Renal cortical epithelial cell (primary cell): ENCODE measurements around the gene FYN. TPM values are rescaled to one million over a fixed set of nuclear protein-coding genes. Genes with fewer than 3 reads are reported as not detected.
"Not testable (repeated sequence)": the region's sequence is repeated elsewhere in the genome, so short reads cannot be mapped to it uniquely, and the experiment has no call there.

Experiments
- DNase-seq: peaks from one replicate; pipeline ENCODE4 v3.0.0-alpha.2; 2011; ENCODE audit warnings: low read depth
- total RNA-seq: library from RNA; depleted of rRNA; stranded (reverse); fragments of >200 nt; gene quantifications from 2 replicates; pipeline ENCODE4 v1.2.3, GENCODE V29; 2014

Gene FYN
- total RNA-seq, 1 donor from 2014 or later = 39.4 TPM

DNA sequence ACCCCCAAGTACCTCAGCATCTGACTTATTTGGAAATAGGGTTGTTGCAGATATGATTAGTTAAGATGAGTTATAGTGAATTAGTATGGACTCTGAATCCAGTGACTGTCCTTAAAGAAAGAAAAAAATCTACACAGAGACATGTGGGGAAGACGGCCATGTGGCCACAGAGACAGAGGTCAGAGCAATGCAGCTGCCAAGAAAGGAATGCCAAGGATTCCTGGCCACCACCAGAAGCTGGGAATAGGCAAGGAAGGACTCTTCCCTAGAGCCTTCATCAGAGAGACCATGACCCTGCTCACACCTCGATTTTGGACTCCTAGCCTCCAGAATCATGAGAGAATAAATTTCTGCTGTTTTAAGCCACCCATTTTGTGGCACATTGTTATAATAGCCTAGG is 81.8 kb downstream of the FYN start:
- DNase-seq = peak; percentile 66

DNA sequence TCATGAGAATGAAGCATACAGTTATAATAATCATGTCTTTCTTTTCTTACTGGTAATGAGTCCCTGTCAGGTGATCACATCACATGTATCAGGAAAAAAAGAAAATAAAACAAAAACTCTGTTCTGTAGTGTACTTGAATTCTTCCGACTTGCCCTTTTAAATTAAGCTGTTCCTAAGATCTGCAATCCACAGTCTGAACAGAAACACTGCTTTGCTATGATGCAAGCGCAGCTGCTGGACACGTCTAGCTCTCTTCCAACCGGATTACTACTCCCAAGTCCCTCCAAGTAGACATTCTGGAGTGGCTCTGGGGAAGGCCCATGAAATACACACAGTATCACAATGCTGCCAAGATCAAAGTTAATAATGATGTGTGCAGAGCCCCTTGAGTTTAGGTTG is 83.7 kb downstream of the FYN start:
- peak; percentile 12 for DNase-seq

GRCh38 chr6:111788379-111789276 is 84.6 kb downstream of the FYN start:
- DNase-seq = peak; percentile 80

DNA sequence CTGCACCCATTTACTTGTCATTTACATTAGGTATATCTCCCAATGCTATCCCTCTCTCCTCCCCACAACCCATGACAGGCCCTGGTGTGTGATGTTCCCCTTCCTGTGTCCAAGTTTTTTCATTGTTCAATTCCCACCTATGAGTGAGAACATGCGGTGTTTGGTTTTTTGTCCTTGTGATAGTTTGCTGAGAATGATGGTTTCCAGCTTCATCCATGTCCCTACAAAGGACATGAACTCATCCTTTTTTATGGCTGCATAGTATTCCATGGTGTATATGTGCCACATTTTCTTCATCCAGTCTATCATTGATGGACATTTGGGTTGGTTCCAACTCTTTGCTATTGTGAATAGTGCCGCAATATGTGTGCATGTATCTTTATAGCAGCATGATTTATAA is 87.1 kb downstream of the FYN start:
- DNase-seq = not testable (repeated sequence)

- DNase-seq = peak; percentile 68
Observed at GRCh38 chr6:111784433-111784832, 88.8 kb downstream of the FYN start.

DNA sequence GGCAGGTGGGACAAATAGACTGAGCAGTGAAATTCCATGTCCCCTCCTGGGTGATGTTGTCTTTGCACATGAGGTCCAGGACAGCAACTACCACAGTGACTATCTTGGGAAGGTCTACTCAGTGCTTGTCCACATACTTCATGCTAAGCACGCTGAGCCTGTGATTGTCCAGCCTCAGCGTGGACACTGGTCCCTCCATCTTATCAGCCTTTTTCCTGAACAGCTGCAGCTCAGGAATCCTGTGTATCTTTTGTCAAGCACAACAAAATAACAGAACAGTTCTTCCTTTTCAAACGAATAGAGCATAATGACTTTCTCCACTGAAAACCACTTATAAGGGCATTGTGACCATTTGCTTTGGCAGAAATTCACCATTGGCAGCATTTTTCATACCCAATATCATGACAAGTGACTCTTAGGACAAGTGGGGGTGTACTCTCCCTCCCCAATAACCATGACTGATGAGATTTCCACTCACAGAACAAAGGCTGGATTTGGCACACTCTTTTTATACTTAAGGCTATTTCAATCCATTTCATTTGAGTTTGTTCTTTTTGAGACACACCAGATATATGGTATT is 90.3 kb downstream of the FYN start:
- DNase-seq = no peak

GRCh38 chr6:111782192-111782809 is 91.0 kb downstream of the FYN start:
- no peak for DNase-seq

GRCh38 chr6:111781041-111781708 is 92.1 kb downstream of the FYN start:
- no peak for DNase-seq

DNA sequence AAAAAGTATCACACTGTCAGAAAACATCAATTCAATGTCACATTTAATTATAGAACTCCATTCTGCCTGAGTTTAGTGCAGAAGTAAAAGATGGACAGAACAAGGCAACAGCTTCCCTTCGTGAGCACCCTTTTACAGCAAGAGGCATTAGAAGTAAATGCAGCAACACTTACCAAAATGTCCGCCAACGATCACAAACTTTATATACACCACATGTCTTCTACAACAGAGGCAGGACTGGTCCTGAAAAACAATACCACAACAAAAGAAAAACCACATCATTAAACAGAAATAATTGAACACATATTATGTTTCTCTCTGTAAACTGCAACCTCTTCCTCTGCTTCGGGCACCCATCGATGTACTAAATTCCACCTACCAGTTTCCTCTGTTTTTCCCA is 92.9 kb downstream of the FYN start:
- DNase-seq = no peak

GRCh38 chr6:111779660-111780059 is 93.6 kb downstream of the FYN start:
- no peak for DNase-seq

GRCh38 chr6:111779031-111779430 is 94.2 kb downstream of the FYN start:
- no peak for DNase-seq

DNA sequence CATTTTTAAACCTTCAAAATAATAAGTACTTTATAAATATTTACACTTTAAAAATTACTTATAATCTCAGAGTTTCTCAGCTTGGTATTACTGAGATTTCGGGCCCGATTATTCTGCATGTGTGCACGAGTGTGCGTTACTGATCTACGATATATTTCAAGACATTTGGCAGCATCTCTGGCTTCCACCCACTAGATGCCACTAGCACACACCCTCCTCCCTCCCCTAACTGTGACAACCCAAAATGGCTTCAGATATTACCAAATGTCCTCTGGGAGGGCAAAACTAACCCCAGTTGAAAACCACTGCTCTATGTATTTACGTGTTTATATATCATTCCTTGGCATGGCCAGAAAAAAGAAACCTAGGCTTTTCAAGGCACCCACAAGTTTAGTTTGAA is 95.9 kb downstream of the FYN start:
- no peak for DNase-seq

GRCh38 chr6:111776236-111777221 is 96.7 kb downstream of the FYN start:
- DNase-seq = no peak

DNA sequence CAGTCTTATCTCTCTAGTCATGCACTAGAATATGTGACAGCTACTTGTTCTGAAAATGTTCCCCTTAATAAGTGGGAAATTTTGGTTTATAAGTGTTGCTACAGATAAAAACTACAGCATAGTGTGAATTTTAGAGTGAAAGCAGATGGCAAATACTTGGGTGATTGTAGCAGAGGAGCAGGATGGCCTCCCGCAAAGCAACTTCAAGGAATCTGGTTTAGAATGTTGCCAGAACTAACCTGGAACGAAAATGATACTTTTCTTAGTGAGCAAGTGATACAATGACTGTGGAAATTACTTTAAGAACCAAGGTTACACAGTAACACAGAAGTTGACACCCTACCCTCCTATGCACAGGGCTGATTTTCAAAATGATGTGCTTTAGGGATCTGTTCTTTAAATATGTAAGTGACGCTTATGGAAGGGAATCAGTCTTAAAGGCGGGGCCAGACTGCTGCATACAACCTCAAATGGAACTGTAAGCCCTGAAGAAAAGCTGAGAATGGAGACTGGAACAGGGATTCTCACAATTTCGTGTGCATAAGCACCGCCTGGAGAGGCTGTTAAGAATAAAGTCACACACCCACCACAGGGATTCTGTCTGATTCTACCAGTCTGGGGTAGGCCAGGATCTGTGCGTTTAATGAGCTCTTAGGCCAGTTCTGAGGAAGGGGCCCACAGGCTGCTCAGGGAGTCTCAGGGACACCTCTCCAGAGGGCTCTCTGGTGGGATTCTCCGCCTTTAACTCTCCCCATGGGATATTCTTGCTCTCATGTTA is 97.9 kb downstream of the FYN start:
- DNase-seq = no peak

DNA sequence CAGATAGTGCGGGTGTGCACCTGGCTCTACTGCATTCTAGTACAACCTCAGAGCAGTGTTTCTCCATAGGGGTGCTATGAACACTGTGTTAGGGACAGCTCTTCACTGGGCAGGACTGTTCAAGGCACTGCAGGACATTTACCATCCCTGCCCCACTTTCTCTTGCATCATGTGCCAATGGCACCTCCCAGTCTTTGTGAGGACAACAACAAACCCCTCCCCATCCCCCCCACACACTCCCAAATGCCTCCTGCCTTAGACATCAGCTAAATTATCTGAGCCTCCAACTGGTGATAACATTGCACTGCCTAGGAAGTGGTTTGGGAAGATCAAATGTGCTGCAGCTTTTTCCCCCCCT is 98.9 kb downstream of the FYN start:
- no peak for DNase-seq

- DNase-seq = no peak
Observed at GRCh38 chr6:111773501-111774345, 99.5 kb downstream of the FYN start.

DNA sequence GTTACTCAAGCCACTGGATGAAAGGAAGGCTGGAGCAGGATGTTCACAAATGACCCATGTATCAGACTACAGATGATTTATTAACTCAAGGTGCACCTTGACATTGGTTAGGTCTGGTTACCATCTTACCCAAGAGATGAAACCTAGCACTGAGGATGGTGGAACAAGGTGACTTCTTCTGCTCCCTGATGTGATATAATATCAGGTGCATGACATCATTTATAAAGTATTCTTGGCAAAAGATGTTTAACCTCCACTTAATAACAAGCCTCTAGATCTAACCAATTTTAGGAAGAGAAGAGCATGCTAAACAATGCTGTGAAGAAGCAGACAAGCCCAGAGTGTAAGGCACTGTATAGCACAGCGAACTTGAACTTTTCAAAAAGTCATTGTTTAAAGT is 100.9 kb downstream of the FYN start:
- no peak for DNase-seq

DNA sequence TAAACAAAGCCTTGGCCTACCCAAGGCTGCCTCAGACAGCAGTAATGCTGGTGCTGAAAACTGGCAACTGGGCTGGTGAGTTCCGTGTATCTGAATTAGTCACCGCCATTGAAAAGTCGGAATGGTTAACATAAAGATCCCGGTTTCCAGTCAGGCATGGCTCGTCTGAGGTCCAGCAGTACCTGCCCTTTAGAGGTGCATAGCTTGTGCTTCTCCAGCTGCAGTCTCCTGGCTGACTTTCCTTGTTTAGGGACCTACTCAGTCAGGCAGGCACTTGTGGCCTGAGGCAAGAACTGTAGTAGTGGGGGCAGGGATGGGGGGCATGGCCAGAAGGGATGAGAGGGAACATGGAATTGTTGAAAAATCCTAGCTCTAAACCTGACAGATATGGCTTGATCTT is 101.6 kb downstream of the FYN start:
- DNase-seq = no peak

DNA sequence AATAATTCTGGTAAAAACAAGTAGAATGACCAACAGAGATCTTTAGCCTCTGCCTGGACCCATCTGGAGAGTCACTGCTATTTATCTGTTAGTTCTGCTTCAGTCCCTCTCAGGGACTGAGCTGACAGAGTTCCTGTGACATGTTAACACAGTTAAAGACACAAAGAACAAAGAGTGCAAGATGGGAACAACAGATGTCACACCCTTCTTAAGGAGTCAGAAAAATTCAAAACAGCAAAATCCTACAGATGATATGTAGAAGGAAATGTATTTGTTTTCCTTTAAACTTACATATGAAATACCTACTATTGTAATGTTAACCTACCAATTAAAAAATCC is 102.2 kb downstream of the FYN start:
- DNase-seq = no peak
